ENCODE measurements around the gene TMEM86B. TPM values are rescaled to one million over a fixed set of nuclear protein-coding genes. Genes with fewer than 3 reads are reported as not detected.

Gene TMEM86B
- total RNA-seq, 1 experiment from 2014 or later: 0.47 TPM

DNA sequence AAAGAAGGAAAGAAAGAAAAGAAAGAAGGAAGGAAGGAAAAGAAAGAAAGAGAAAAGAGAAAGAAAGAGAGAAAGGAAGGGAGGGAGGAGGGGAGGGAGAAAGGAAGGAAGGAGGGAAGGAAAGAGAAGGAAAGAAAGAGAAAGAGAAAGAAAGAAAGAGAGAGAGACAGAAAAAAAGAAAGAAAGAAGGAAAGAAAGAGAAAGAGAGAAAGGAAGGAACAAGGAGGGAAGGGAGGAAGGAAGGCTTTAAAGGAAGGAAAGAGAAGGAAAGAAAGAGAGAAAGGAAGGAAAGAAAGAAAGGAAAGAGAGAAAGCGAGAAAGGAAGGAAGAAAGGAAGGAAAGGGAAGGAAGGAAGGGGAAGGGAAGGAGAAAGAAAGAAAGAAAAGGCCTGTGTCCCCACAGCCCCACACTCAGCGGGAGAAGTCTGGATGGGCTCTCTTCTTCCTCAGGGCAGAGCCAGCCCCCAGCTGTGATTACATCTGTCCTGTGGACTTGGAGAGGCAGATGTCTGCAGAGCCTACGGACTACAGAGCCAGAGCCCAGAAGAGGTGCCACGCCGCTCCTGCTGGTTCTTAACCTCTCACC, 28.9 kb downstream of the TMEM86B start:
- in situ Hi-C loops (cut with HindIII; ENCODE audit: low pct_unique_long_range_greater_than_20kb, low sequenced_read_pairs): no loop called here
- DNase-seq (ENCODE audit: low read depth): no peak

DNA sequence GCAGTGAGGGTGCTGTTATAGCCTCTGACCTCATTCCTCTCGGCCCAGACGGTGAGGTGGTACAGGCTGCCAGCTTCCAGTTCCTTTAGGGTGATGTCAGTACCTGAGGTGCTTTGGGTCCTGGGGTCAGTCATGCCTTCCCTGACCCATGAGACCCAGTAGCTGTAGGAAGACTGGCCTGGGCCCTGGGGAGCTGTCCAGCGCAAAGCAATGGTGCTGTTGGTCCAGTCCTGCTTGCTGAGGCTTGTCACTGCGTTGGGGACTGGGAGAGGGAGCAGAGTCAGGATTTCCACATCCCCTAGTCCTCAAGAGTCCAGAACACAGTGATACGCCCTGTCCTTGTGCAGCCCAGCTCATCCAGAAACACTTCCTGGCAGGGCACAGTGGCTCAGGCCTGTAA, 29.9 kb downstream of the TMEM86B start:
- DNase-seq (ENCODE audit: low read depth): no peak
- in situ Hi-C loops (cut with HindIII; ENCODE audit: low pct_unique_long_range_greater_than_20kb, low sequenced_read_pairs): no loop called here

DNA sequence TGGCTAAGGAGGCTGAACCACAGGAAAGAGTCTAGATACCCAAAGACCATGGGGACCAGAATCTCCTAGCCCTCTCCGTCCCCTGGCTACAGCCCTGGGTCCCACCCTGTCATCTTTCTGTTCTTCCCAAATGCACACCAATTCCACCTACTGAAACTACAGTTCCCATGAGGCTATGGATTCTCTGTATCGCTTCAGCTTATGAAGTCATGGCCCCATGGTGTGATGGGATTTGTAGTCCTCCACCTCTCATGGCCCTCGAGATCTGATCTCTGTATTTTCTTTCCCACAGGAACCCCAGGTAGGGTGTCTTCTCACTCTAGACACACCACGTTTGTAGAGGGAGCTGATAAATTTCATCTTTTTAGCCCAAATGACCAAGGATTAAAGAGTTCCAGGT, 31.0 kb downstream of the TMEM86B start:
- no peak for DNase-seq (ENCODE audit: low read depth)
- in situ Hi-C loops (cut with HindIII; ENCODE audit: low pct_unique_long_range_greater_than_20kb, low sequenced_read_pairs): no loop called here

DNA sequence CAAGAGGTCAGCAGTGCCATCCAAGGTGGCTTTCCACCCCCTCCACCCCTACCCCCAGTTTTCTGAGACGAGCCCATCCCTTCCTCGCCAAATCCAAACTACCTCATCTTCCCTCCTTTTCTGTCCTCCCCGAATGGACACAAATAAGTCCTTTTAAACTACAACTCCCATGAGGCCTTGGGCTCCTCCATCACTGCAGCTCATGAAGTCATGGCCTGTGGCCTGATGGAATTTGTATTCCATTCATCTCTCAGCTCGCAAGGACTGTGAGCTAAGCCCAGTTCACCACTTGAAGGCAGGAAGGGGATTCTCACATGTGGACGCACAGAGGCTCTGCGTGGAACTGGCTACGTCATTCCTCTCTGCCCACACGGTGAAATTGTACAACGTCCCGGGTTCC, 31.8 kb downstream of the TMEM86B start:
- DNase-seq (ENCODE audit: low read depth): no peak
- in situ Hi-C loops (cut with HindIII; ENCODE audit: low pct_unique_long_range_greater_than_20kb, low sequenced_read_pairs): no loop called here

DNA sequence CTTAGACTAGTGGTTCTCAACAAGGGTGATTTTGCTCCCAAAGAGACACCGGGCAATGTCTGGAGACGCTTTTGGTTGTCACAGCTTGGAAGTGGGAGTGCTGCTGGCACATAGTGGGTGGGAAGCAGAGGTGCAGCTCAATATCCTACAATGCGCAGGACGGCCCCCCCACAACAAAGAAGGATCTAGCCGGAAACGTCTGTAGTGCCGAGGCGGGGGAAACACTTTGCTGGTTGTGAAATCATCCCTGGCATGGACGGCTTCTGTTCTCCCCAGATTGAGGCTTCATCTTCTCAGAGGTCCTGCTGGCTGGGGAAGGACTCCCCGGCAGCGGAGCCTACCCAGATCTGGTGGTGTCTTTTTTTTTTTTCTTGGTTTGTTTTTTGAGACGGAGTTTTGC, 35.1 kb downstream of the TMEM86B start:
- no peak for DNase-seq (ENCODE audit: low read depth)
- in situ Hi-C loops (cut with HindIII; ENCODE audit: low pct_unique_long_range_greater_than_20kb, low sequenced_read_pairs): no loop called here

DNA sequence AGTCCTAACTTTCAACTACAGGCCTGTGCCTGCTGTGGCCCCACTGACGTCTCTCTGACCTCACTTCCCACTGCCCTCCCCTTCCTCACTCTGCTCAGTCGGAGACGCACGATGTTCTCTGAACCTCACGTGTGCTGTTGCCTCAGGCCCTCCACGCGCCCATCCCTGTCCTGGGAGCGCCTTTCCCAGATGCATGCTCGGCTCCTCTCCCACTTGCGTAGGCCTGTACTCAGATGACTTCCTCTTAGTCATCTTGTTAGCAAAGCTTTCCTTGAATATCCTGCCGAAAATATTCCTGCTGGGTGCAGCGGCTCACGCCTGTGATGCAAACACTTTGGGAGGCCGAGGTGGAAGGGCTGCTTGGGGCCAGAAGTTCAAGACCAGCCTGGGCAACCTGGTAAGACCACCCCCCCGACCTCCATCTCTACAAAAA, 39.1 kb downstream of the TMEM86B start:
- in situ Hi-C loops (cut with HindIII; ENCODE audit: low pct_unique_long_range_greater_than_20kb, low sequenced_read_pairs): no loop called here
- peak; percentile 96 for DNase-seq (ENCODE audit: low read depth)

DNA sequence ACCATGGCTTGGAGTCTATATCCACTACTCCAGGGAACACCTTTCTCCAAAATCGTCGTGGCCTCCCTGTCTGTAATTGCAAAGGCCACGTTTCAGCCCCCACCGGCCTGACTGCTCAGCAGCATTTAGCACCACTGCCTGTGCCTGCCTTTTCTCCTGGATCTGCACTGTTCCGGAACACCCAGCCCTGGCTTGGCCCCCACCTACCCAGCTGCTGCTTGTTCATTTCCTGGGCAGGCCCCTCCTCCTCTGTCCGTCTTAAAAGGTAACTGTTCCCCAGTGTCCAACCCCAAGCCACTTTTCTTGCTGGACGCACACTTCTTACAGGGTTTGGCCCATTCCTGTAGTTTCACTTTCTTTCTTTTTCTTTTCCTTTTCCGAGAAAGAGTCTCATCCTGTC, 39.9 kb downstream of the TMEM86B start:
- in situ Hi-C loops (cut with HindIII; ENCODE audit: low pct_unique_long_range_greater_than_20kb, low sequenced_read_pairs): no loop called here
- peak; percentile 56 for DNase-seq (ENCODE audit: low read depth)

DNA sequence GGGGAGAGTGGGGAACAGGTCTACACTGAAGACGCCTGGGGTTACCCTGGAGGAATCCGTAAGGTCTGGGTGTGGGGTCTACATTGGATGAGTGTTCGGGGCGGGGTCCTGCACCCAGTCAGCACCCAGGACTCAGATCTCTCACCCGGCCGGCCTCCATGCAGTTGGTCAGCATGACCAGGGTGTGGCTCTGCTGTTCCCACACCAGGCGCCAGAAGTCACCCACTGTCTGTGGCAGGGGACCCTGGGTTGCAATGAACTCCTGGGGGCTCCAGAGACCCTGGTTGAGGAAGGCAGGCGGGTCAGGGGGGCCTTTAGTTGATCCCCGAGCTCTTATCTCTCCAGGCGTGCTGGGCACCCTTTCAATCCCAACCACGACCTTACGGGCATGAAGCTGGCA, 42.5 kb downstream of the TMEM86B start:
- DNase-seq (ENCODE audit: low read depth): no peak
- in situ Hi-C loops (cut with HindIII; ENCODE audit: low pct_unique_long_range_greater_than_20kb, low sequenced_read_pairs): no loop called here

DNA sequence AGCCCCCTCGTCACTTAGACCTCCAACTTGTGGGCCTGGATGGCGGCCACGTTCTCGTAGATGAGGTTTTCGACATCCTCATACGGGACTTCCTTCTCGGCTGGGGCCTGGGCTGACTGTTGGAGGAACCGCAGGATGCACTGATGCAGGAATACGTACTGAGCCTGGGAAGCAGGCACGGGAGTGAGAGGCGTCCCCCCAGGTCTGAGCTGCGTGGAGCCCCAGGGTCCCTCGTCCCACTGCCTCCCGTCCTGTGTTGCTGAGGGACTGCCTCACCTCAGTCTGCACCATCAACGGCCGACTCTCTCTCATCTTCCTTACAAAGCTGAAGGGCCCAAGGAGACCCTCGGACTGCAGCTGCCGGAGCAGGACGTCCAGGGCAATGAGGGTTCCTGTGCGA, 46.8 kb downstream of the TMEM86B start:
- DNase-seq (ENCODE audit: low read depth): no peak
- in situ Hi-C loops (cut with HindIII; ENCODE audit: low pct_unique_long_range_greater_than_20kb, low sequenced_read_pairs): no loop called here

DNA sequence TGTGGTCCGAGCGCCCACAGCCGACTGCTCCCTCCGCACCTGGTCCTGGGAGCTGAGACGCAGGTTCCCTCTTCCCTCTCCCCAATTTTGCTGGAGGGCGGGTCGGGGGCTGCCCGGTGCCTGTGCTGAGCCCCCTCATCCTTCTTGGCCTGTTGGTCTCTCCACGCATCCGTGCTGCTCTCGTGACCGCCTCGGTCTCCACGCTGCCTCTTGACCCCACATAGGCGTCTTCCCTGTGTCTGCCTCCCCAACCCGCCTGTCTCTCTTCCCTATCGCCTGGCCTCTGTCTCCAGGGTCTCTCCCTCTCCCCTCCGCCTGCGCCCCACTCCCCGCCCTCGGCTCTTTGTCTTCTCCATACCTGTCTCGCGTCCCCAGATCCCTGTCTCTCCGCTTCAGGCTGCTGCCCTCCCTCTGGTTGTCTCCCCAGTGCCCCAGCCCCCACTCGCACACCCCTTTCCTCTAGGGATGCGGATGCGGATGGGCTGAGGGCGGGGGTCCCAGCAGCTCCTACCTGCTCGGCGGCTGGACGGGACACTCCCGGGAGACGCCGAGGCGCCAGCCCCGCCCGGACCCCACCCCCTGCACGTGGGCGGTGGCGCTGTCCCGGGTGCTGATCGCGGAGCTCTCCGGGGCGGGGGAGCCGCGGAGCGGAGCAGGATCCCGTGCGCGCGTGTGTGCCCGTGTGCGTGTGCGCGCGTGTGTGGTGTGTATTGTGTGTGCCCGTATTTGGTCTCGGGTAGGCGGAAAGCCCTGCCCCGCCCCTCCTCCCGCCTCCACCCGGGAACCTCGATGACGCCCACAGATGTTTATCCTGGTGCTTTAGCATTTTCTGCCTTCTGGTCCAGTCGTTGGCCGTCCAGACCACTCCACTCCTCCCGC, 48.7 kb downstream of the TMEM86B start, which contains the start of gene SYT5:
SYT5 (minus strand) TSS at position 684 of the 879 bp plus-strand sequence. CDS start 1,248 bp downstream, outside the sequence.
- in situ Hi-C loops (cut with HindIII; ENCODE audit: low pct_unique_long_range_greater_than_20kb, low sequenced_read_pairs): loop anchor here (10.0 kb wide), 2 partner anchors 235 to 445 kb away; partner anchors contain the start of gene ZNF784
- DNase-seq (ENCODE audit: low read depth): peak; percentile 58

DNA sequence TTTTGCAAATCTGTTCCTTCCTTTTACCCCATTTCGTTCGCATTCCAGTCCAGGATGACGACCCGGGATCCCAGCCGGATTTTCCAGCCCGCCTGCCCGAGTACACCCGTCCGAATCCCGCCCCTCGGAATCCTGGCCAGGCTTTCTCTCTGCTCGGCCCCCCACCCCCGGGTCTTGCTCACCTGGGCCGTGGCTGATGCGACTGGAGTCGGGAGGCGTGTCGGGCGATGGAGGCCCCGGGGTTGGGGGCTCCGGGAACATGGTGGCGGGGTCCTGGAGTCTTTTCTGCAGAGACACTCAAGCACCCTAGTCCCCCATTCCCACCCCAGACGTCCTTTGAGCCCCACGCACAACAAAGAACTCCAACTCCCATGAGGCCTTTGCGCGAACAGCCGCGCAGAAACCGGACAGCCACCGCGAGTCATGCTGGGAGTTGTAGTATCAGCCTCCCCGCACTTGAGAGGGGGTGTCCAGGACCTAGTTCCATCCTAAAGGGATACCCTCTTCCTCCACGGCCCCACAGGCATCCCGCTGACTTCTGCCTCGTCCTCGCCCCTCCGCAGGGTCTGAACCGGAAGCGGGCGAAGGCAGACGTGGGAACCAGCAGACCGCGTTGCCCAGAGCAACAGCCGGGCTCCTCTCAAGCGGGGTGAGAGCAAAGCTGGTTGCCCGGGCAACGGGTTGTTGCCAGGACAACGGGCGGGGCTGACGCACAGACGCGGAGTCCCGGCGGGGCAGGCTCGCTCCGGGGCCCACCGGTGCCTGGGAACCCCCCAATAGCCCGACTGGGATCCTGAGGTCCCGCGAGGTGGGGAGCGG, 49.6 kb downstream of the TMEM86B start:
- DNase-seq (ENCODE audit: low read depth): no peak
- in situ Hi-C loops (cut with HindIII; ENCODE audit: low pct_unique_long_range_greater_than_20kb, low sequenced_read_pairs): loop anchor here (10.0 kb wide), 2 partner anchors 236 to 446 kb away; partner anchors contain the start of gene ZNF784

Other genes with a start within 250 kb of the TMEM86B start
- not detected in 2 replicates for gene GP6, start 190.5 kb downstream of the TMEM86B start, total RNA-seq (2014; rRNA removed; shearing (Covaris generic); ENCODE audit: low replicate concordance)
- gene RDH13, start 165.6 kb downstream of the TMEM86B start, total RNA-seq (2014; rRNA removed; shearing (Covaris generic); ENCODE audit: low replicate concordance): 58.2 and 62.1 TPM in 2 replicates
- 21.5 and 24.1 TPM in 2 replicates for gene EPS8L1, start 152.9 kb downstream of the TMEM86B start, total RNA-seq (2014; rRNA removed; shearing (Covaris generic); ENCODE audit: low replicate concordance)
- gene PPP1R12C, start 111.1 kb downstream of the TMEM86B start, total RNA-seq (2014; rRNA removed; shearing (Covaris generic); ENCODE audit: low replicate concordance): 40.3 and 63.4 TPM in 2 replicates
- gene TNNT1, start 79.6 kb downstream of the TMEM86B start, total RNA-seq (2014; rRNA removed; shearing (Covaris generic); ENCODE audit: low replicate concordance): 325 and 411 TPM in 2 replicates
- not detected in 2 replicates for gene TNNI3, start 71.0 kb downstream of the TMEM86B start, total RNA-seq (2014; rRNA removed; shearing (Covaris generic); ENCODE audit: low replicate concordance)
- gene DNAAF3, start 62.1 kb downstream of the TMEM86B start, total RNA-seq (2014; rRNA removed; shearing (Covaris generic); ENCODE audit: low replicate concordance): 30.9 and 32.8 TPM in 2 replicates
- gene SYT5, start 48.5 kb downstream of the TMEM86B start, total RNA-seq (2014; rRNA removed; shearing (Covaris generic); ENCODE audit: low replicate concordance): 0.07 TPM in 1 of 2 replicates, not detected in the other
- gene PTPRH, start 19.3 kb downstream of the TMEM86B start, total RNA-seq (2014; rRNA removed; shearing (Covaris generic); ENCODE audit: low replicate concordance): 30.0 and 34.3 TPM in 2 replicates
- 79.8 and 94.5 TPM in 2 replicates for gene PPP6R1, start 30.3 kb upstream of the TMEM86B start, total RNA-seq (2014; rRNA removed; shearing (Covaris generic); ENCODE audit: low replicate concordance)
- 128 and 145 TPM in 2 replicates for gene HSPBP1, start 51.3 kb upstream of the TMEM86B start, total RNA-seq (2014; rRNA removed; shearing (Covaris generic); ENCODE audit: low replicate concordance)
- gene BRSK1, start 55.2 kb upstream of the TMEM86B start, total RNA-seq (2014; rRNA removed; shearing (Covaris generic); ENCODE audit: low replicate concordance): 0.41 and 0.64 TPM in 2 replicates
- gene TMEM150B, start 96.6 kb upstream of the TMEM86B start, total RNA-seq (2014; rRNA removed; shearing (Covaris generic); ENCODE audit: low replicate concordance): 0.61 and 1.3 TPM in 2 replicates
- gene KMT5C, start 111.1 kb upstream of the TMEM86B start, total RNA-seq (2014; rRNA removed; shearing (Covaris generic); ENCODE audit: low replicate concordance): 11.8 and 18.4 TPM in 2 replicates
- 0.10 TPM in 1 of 2 replicates, not detected in the other for gene COX6B2, start 126.0 kb upstream of the TMEM86B start, total RNA-seq (2014; rRNA removed; shearing (Covaris generic); ENCODE audit: low replicate concordance)
- gene GARIN5B, start 134.5 kb upstream of the TMEM86B start, total RNA-seq (2014; rRNA removed; shearing (Covaris generic); ENCODE audit: low replicate concordance): not detected in 2 replicates
- gene IL11, start 141.7 kb upstream of the TMEM86B start, total RNA-seq (2014; rRNA removed; shearing (Covaris generic); ENCODE audit: low replicate concordance): not detected in 2 replicates
- gene TMEM190, start 148.1 kb upstream of the TMEM86B start, total RNA-seq (2014; rRNA removed; shearing (Covaris generic); ENCODE audit: low replicate concordance): not detected in 2 replicates
- gene TMEM238, start 155.5 kb upstream of the TMEM86B start, total RNA-seq (2014; rRNA removed; shearing (Covaris generic); ENCODE audit: low replicate concordance): 2.3 and 6.7 TPM in 2 replicates
- gene RPL28, start 157.2 kb upstream of the TMEM86B start, total RNA-seq (2014; rRNA removed; shearing (Covaris generic); ENCODE audit: low replicate concordance): 281 and 295 TPM in 2 replicates
- 231 and 237 TPM in 2 replicates for gene UBE2S, start 179.0 kb upstream of the TMEM86B start, total RNA-seq (2014; rRNA removed; shearing (Covaris generic); ENCODE audit: low replicate concordance)
- gene SHISA7, start 214.5 kb upstream of the TMEM86B start, total RNA-seq (2014; rRNA removed; shearing (Covaris generic); ENCODE audit: low replicate concordance): not detected in 2 replicates
- 231 and 265 TPM in 2 replicates for gene ISOC2, start 232.9 kb upstream of the TMEM86B start, total RNA-seq (2014; rRNA removed; shearing (Covaris generic); ENCODE audit: low replicate concordance)
- not detected in 2 replicates for gene C19orf85, start 236.0 kb upstream of the TMEM86B start, total RNA-seq (2014; rRNA removed; shearing (Covaris generic); ENCODE audit: low replicate concordance)
- gene ZNF628, start 247.9 kb upstream of the TMEM86B start, total RNA-seq (2014; rRNA removed; shearing (Covaris generic); ENCODE audit: low replicate concordance): 1.9 and 5.3 TPM in 2 replicates

Measured in Caki2 (cell line).